ENCODE data around the gene PLEKHJ1.

PLEKHJ1 gene

GRCh38 chr19:2270157-2270422, 34.0 kb upstream of the PLEKHJ1 start:
- DNase-seq (ENCODE audit: low read depth in 2 of 3, low spot score in 2 of 3): no peak

GRCh38 chr19:2269244-2270156, 33.4 kb upstream of the PLEKHJ1 start:
- DNase-seq (ENCODE audit: low read depth in 2 of 3, low spot score in 2 of 3): peak; percentile 98 to 99 (median 98)

GRCh38 chr19:2268861-2269243, 32.7 kb upstream of the PLEKHJ1 start:
- DNase-seq (ENCODE audit: low read depth in 2 of 3, low spot score in 2 of 3): no peak

- DNase-seq (ENCODE audit: low read depth in 2 of 3, low spot score in 2 of 3): no peak
Observed at GRCh38 chr19:2268480-2268830, 32.3 kb upstream of the PLEKHJ1 start.

- no peak for DNase-seq (ENCODE audit: low read depth in 2 of 3, low spot score in 2 of 3)
Observed at GRCh38 chr19:2266183-2266993, 30.3 kb upstream of the PLEKHJ1 start.

GRCh38 chr19:2261438-2262172, 25.5 kb upstream of the PLEKHJ1 start:
- DNase-seq (ENCODE audit: low read depth in 2 of 3, low spot score in 2 of 3): no peak

GRCh38 chr19:2260341-2260805, 24.2 kb upstream of the PLEKHJ1 start:
- no peak for DNase-seq (ENCODE audit: low read depth in 2 of 3, low spot score in 2 of 3)

- DNase-seq (ENCODE audit: low read depth in 2 of 3, low spot score in 2 of 3): no peak
Observed at GRCh38 chr19:2259336-2259735, 23.2 kb upstream of the PLEKHJ1 start.

- DNase-seq (ENCODE audit: low read depth in 2 of 3, low spot score in 2 of 3): no peak
Observed at GRCh38 chr19:2255982-2256685, 20.0 kb upstream of the PLEKHJ1 start, which contains the start of gene JSRP1. Gene JSRP1, minus strand, starts transcription at chr19:2256417. Its CDS starts 1,103 bp downstream, at chr19:2255314.

GRCh38 chr19:2255112-2255845, 19.1 kb upstream of the PLEKHJ1 start:
- DNase-seq (ENCODE audit: low read depth in 2 of 3, low spot score in 2 of 3): no peak

- DNase-seq (ENCODE audit: low read depth in 2 of 3, low spot score in 2 of 3): no peak
Observed at GRCh38 chr19:2254064-2254872, 18.1 kb upstream of the PLEKHJ1 start.

GRCh38 chr19:2253106-2254063, 17.3 kb upstream of the PLEKHJ1 start:
- DNase-seq (ENCODE audit: low read depth in 2 of 3, low spot score in 2 of 3): no peak

GRCh38 chr19:2252797-2253105, 16.6 kb upstream of the PLEKHJ1 start:
- no peak for DNase-seq (ENCODE audit: low read depth in 2 of 3, low spot score in 2 of 3)

GRCh38 chr19:2252055-2252796, 16.1 kb upstream of the PLEKHJ1 start:
- DNase-seq (ENCODE audit: low read depth in 2 of 3, low spot score in 2 of 3): no peak

GRCh38 chr19:2251106-2252054, 15.3 kb upstream of the PLEKHJ1 start:
- DNase-seq (ENCODE audit: low read depth in 2 of 3, low spot score in 2 of 3): no peak

- DNase-seq (ENCODE audit: low read depth in 2 of 3, low spot score in 2 of 3): no peak
Observed at GRCh38 chr19:2250766-2251105, 14.6 kb upstream of the PLEKHJ1 start.

All from activated CD8-positive, alpha-beta memory T cell treated with anti-CD3 and anti-CD28 coated beads for 48 hours (primary cell).